Measurements from ENCODE around the gene PLET1. TPM values are rescaled to one million over a fixed set of nuclear protein-coding genes. Genes with fewer than 3 reads are reported as not detected.

The PLET1 gene
- polyA plus RNA-seq, 1 donor, result not detected

- 80% methylated on average over 1 of the region's 4 CpGs for WGBS (ENCODE audit: insufficient coverage, low lambda C conversion rate)
- H3K27me3 ChIP-seq (ENCODE audit: control insufficient read depth, insufficient read depth, low read length), result no peaks in the 10 kb centered on the region
- DNase-seq, result no peak
Observed at GRCh38 chr11:112247201-112247600, 13.5 kb downstream of the PLET1 start.

GRCh38 chr11:112241486-112241885, 19.2 kb downstream of the PLET1 start:
- Histone ChIP-seq H3K27ac (ENCODE audit: low read length) (no peak overlapping the region), H3K4me1 (ENCODE audit: control insufficient read depth, insufficient read depth, low read length) (no peaks in the 10 kb centered on the region), H3K36me3 (ENCODE audit: control insufficient read depth, insufficient read depth, low read length) (peaks cover 18% of the 10 kb centered on the region), H3K9me3 (ENCODE audit: control insufficient read depth, low read depth, low read length) (peaks cover 7% of the 10 kb centered on the region), H3K4me3 (ENCODE audit: low read length) (no peak overlapping the region), H3K27me3 (ENCODE audit: control insufficient read depth, insufficient read depth, low read length) (no peaks in the 10 kb centered on the region)
- no CpG with 5 or more reads among the region's 3 CpGs for WGBS (ENCODE audit: insufficient coverage, low lambda C conversion rate)
- peak in 1 of 2 donors; percentile 23 for DNase-seq

More at GRCh38 chr11:112247201-112247600, 13.5 kb downstream of the PLET1 start:
- Histone ChIP-seq H3K36me3 (ENCODE audit: control insufficient read depth, insufficient read depth, low read length) (peaks cover 2% of the 10 kb centered on the region), H3K27ac (ENCODE audit: low read length) (no peak overlapping the region), H3K9me3 (ENCODE audit: control insufficient read depth, low read depth, low read length) (peaks cover 7% of the 10 kb centered on the region), H3K4me1 (ENCODE audit: control insufficient read depth, insufficient read depth, low read length) (no peaks in the 10 kb centered on the region), H3K4me3 (ENCODE audit: low read length) (no peak overlapping the region)

- peaks cover 31% of the 10 kb centered on the region for H3K36me3 ChIP-seq (ENCODE audit: control insufficient read depth, insufficient read depth, low read length)
- no peak overlapping the region for H3K27ac ChIP-seq (ENCODE audit: low read length)
- no peak for DNase-seq
- H3K9me3 ChIP-seq (ENCODE audit: control insufficient read depth, low read depth, low read length), result no peaks in the 10 kb centered on the region
- 88% methylated on average over 1 of the region's 3 CpGs for WGBS (ENCODE audit: insufficient coverage, low lambda C conversion rate)
- H3K27me3 ChIP-seq (ENCODE audit: control insufficient read depth, insufficient read depth, low read length), result no peaks in the 10 kb centered on the region
- H3K4me3 ChIP-seq (ENCODE audit: low read length), result no peak overlapping the region
- H3K4me1 ChIP-seq (ENCODE audit: control insufficient read depth, insufficient read depth, low read length), result no peaks in the 10 kb centered on the region
Observed at GRCh38 chr11:112238041-112238440, 22.6 kb downstream of the PLET1 start.

GRCh38 chr11:112237451-112237850, 23.2 kb downstream of the PLET1 start:
- no peak for DNase-seq
- peaks cover 31% of the 10 kb centered on the region for H3K36me3 ChIP-seq (ENCODE audit: control insufficient read depth, insufficient read depth, low read length)
- H3K27ac ChIP-seq (ENCODE audit: low read length), result no peak overlapping the region
- no CpG with 5 or more reads among the region's 4 CpGs for WGBS (ENCODE audit: insufficient coverage, low lambda C conversion rate)
- no peaks in the 10 kb centered on the region for H3K9me3 ChIP-seq (ENCODE audit: control insufficient read depth, low read depth, low read length)
- no peaks in the 10 kb centered on the region for H3K4me1 ChIP-seq (ENCODE audit: control insufficient read depth, insufficient read depth, low read length)
- H3K27me3 ChIP-seq (ENCODE audit: control insufficient read depth, insufficient read depth, low read length), result no peaks in the 10 kb centered on the region
- H3K4me3 ChIP-seq (ENCODE audit: low read length), result no peak overlapping the region

- H3K27ac ChIP-seq (ENCODE audit: low read length), result no peak overlapping the region
- peaks cover 37% of the 10 kb centered on the region for H3K36me3 ChIP-seq (ENCODE audit: control insufficient read depth, insufficient read depth, low read length)
- 100% methylated on average over 2 of the region's 8 CpGs for WGBS (ENCODE audit: insufficient coverage, low lambda C conversion rate)
- H3K9me3 ChIP-seq (ENCODE audit: control insufficient read depth, low read depth, low read length), result no peaks in the 10 kb centered on the region
- H3K27me3 ChIP-seq (ENCODE audit: control insufficient read depth, insufficient read depth, low read length), result no peaks in the 10 kb centered on the region
- no peak overlapping the region for H3K4me3 ChIP-seq (ENCODE audit: low read length)
- no peaks in the 10 kb centered on the region for H3K4me1 ChIP-seq (ENCODE audit: control insufficient read depth, insufficient read depth, low read length)
- no peak for DNase-seq
Observed at GRCh38 chr11:112235750-112236390, 24.8 kb downstream of the PLET1 start.

GRCh38 chr11:112231952-112232351, 28.7 kb downstream of the PLET1 start:
- Histone ChIP-seq H3K4me3 (ENCODE audit: low read length) (no peak overlapping the region), H3K4me1 (ENCODE audit: control insufficient read depth, insufficient read depth, low read length) (peaks cover 6% of the 10 kb centered on the region), H3K27me3 (ENCODE audit: control insufficient read depth, insufficient read depth, low read length) (no peaks in the 10 kb centered on the region), H3K27ac (ENCODE audit: low read length) (no peak overlapping the region), H3K9me3 (ENCODE audit: control insufficient read depth, low read depth, low read length) (no peaks in the 10 kb centered on the region), H3K36me3 (ENCODE audit: control insufficient read depth, insufficient read depth, low read length) (peaks cover 37% of the 10 kb centered on the region)
- no CpG with 5 or more reads among the region's 2 CpGs for WGBS (ENCODE audit: insufficient coverage, low lambda C conversion rate)
- DNase-seq, result no peak

GRCh38 chr11:112229746-112230433, 30.8 kb downstream of the PLET1 start:
- Histone ChIP-seq H3K4me1 (ENCODE audit: control insufficient read depth, insufficient read depth, low read length) (peaks cover 6% of the 10 kb centered on the region), H3K27ac (ENCODE audit: low read length) (no peak overlapping the region), H3K36me3 (ENCODE audit: control insufficient read depth, insufficient read depth, low read length) (peaks cover 19% of the 10 kb centered on the region), H3K4me3 (ENCODE audit: low read length) (no peak overlapping the region), H3K27me3 (ENCODE audit: control insufficient read depth, insufficient read depth, low read length) (no peaks in the 10 kb centered on the region), H3K9me3 (ENCODE audit: control insufficient read depth, low read depth, low read length) (no peaks in the 10 kb centered on the region)
- no peak for DNase-seq
- WGBS (ENCODE audit: insufficient coverage, low lambda C conversion rate), result no CpG with 5 or more reads among the region's 3 CpGs

GRCh38 chr11:112229159-112229558, 31.5 kb downstream of the PLET1 start:
- H3K4me1 ChIP-seq (ENCODE audit: control insufficient read depth, insufficient read depth, low read length), result peaks cover 6% of the 10 kb centered on the region
- no peaks in the 10 kb centered on the region for H3K9me3 ChIP-seq (ENCODE audit: control insufficient read depth, low read depth, low read length)
- WGBS (ENCODE audit: insufficient coverage, low lambda C conversion rate), result 100% methylated on average over 1 of the region's 7 CpGs
- H3K27me3 ChIP-seq (ENCODE audit: control insufficient read depth, insufficient read depth, low read length), result no peaks in the 10 kb centered on the region
- no peak overlapping the region for H3K4me3 ChIP-seq (ENCODE audit: low read length)
- H3K27ac ChIP-seq (ENCODE audit: low read length), result no peak overlapping the region
- DNase-seq, result no peak
- peaks cover 19% of the 10 kb centered on the region for H3K36me3 ChIP-seq (ENCODE audit: control insufficient read depth, insufficient read depth, low read length)

GRCh38 chr11:112228706-112229105, 32.0 kb downstream of the PLET1 start:
- DNase-seq, result no peak
- Histone ChIP-seq H3K4me3 (ENCODE audit: low read length) (no peak overlapping the region), H3K9me3 (ENCODE audit: control insufficient read depth, low read depth, low read length) (no peaks in the 10 kb centered on the region), H3K27ac (ENCODE audit: low read length) (no peak overlapping the region), H3K27me3 (ENCODE audit: control insufficient read depth, insufficient read depth, low read length) (no peaks in the 10 kb centered on the region), H3K36me3 (ENCODE audit: control insufficient read depth, insufficient read depth, low read length) (peaks cover 19% of the 10 kb centered on the region), H3K4me1 (ENCODE audit: control insufficient read depth, insufficient read depth, low read length) (peaks cover 6% of the 10 kb centered on the region)
- WGBS (ENCODE audit: insufficient coverage, low lambda C conversion rate), result 100% methylated on average over 1 of the region's 2 CpGs

GRCh38 chr11:112227471-112227870, 33.2 kb downstream of the PLET1 start:
- H3K27me3 ChIP-seq (ENCODE audit: control insufficient read depth, insufficient read depth, low read length), result no peaks in the 10 kb centered on the region
- H3K9me3 ChIP-seq (ENCODE audit: control insufficient read depth, low read depth, low read length), result no peaks in the 10 kb centered on the region
- peak overlapping the region; percentile 95 for H3K4me3 ChIP-seq (ENCODE audit: low read length)
- peaks cover 6% of the 10 kb centered on the region for H3K4me1 ChIP-seq (ENCODE audit: control insufficient read depth, insufficient read depth, low read length)
- peaks cover 17% of the 10 kb centered on the region for H3K36me3 ChIP-seq (ENCODE audit: control insufficient read depth, insufficient read depth, low read length)
- no CpG with 5 or more reads among the region's 4 CpGs for WGBS (ENCODE audit: insufficient coverage, low lambda C conversion rate)
- no peak for DNase-seq
- H3K27ac ChIP-seq (ENCODE audit: low read length), result no peak overlapping the region

Data from large intestine (tissue), 3 donors.